ENCODE data around the gene STRIP1.
A peak's percentile ranks its signal among the peaks of the same experiment; 100 is the strongest.

Gene STRIP1

DNA sequence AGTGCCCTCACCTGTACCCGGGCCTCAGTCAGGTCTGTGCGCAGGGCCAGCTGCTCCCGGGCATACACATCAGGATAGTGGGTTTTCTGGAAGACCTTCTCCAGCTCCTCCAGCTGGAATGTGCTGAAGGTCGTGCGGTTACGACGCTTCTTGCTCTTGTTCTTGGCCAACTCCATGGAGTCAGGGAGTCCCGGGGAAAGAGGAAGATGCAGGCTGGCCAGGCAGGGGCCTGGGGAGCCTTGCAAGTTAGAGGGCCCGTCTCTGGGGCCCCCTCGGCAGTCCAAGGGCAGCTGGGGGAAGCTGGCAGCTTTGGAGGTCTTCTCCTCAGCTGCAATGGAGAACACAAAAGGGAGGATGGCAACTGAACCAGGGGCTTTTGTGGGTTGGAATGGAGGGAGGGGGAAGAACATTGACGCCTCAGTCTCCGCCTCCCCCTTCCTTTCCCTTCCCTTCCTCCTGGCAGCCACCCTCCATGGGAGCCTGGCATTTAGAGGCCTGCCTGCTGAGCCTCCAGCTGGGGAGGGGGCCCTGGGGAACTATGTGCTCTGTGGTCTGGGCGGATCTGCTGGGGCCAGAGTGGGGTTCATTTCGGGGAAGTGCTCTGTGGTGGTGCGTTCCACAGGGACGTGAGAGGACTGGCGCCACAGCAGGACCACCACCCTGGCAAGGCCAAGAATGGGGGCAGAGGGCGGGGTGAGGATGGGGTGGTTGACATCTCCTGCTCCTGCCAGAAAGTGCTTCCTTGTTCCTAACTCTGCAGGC lies 30.3 kb downstream of the STRIP1 start:
- ATAC-seq, result no peak
- no peak for TF ChIP-seq ZNF70 (CRISPR knock-in tag; IDR thresholded peaks at IDR 0.05)
- TF ChIP-seq, protein P1, sequence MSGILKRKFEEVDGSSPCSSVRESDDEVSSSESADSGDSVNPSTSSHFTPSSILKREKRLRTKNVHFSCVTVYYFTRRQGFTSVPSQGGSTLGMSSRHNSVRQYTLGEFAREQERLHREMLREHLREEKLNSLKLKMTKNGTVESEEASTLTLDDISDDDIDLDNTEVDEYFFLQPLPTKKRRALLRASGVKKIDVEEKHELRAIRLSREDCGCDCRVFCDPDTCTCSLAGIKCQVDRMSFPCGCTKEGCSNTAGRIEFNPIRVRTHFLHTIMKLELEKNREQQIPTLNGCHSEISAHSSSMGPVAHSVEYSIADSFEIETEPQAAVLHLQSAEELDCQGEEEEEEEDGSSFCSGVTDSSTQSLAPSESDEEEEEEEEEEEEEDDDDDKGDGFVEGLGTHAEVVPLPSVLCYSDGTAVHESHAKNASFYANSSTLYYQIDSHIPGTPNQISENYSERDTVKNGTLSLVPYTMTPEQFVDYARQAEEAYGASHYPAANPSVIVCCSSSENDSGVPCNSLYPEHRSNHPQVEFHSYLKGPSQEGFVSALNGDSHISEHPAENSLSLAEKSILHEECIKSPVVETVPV (CRISPR knock-in tag; IDR thresholded peaks at IDR 0.05), result no peak
- no peak for TF ChIP-seq ZFP30 (CRISPR knock-in tag; IDR thresholded peaks at IDR 0.05)
- no peak for TF ChIP-seq ISL1 (CRISPR knock-in tag; IDR thresholded peaks at IDR 0.05)
- no peak for TF ChIP-seq ZFP3 (CRISPR knock-in tag; IDR thresholded peaks at IDR 0.05)
- TF ChIP-seq SNAI2 (CRISPR knock-in tag; IDR thresholded peaks at IDR 0.05), result no peak
- TF ChIP-seq, protein P2, sequence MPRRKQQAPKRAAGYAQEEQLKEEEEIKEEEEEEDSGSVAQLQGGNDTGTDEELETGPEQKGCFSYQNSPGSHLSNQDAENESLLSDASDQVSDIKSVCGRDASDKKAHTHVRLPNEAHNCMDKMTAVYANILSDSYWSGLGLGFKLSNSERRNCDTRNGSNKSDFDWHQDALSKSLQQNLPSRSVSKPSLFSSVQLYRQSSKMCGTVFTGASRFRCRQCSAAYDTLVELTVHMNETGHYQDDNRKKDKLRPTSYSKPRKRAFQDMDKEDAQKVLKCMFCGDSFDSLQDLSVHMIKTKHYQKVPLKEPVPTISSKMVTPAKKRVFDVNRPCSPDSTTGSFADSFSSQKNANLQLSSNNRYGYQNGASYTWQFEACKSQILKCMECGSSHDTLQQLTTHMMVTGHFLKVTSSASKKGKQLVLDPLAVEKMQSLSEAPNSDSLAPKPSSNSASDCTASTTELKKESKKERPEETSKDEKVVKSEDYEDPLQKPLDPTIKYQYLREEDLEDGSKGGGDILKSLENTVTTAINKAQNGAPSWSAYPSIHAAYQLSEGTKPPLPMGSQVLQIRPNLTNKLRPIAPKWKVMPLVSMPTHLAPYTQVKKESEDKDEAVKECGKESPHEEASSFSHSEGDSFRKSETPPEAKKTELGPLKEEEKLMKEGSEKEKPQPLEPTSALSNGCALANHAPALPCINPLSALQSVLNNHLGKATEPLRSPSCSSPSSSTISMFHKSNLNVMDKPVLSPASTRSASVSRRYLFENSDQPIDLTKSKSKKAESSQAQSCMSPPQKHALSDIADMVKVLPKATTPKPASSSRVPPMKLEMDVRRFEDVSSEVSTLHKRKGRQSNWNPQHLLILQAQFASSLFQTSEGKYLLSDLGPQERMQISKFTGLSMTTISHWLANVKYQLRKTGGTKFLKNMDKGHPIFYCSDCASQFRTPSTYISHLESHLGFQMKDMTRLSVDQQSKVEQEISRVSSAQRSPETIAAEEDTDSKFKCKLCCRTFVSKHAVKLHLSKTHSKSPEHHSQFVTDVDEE (CRISPR knock-in tag; IDR thresholded peaks at IDR 0.05), result no peak
- no peak for TF ChIP-seq PPARA (CRISPR knock-in tag; IDR thresholded peaks at IDR 0.05; ENCODE audit: borderline replicate concordance)
- no peak for TF ChIP-seq ZNF8 (CRISPR knock-in tag; IDR thresholded peaks at IDR 0.05)
- TF ChIP-seq, protein P3, sequence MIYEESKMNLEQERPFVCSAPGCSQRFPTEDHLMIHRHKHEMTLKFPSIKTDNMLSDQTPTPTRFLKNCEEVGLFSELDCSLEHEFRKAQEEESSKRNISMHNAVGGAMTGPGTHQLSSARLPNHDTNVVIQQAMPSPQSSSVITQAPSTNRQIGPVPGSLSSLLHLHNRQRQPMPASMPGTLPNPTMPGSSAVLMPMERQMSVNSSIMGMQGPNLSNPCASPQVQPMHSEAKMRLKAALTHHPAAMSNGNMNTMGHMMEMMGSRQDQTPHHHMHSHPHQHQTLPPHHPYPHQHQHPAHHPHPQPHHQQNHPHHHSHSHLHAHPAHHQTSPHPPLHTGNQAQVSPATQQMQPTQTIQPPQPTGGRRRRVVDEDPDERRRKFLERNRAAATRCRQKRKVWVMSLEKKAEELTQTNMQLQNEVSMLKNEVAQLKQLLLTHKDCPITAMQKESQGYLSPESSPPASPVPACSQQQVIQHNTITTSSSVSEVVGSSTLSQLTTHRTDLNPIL (CRISPR knock-in tag; IDR thresholded peaks at IDR 0.05; ENCODE audit: low read depth), result no peak
- TF ChIP-seq ESRRG (CRISPR knock-in tag; IDR thresholded peaks at IDR 0.05), result no peak
- TF ChIP-seq TOX (CRISPR knock-in tag; IDR thresholded peaks at IDR 0.05; ENCODE audit: borderline replicate concordance), result no peak

DNA sequence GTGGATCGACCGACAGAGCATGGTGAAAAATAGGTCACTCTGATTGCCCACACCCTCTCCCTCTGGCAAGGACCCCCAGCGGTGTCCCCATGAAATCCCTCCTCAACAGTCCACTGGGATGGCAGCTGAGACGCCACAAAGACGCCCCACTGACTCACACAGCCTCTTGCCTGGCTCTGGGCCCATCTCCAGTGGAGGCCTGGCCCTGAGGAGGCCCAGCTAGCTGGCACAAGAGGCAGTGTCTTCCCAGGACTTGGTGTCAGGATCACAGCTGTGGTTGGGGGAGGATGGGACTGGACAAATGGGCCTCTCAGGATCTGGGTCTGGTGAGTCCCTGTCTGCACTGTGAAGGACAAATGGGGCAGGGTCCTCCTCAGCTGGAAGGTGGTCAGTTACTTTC lies 31.4 kb downstream of the STRIP1 start:
- TF ChIP-seq RARB (CRISPR knock-in tag; IDR thresholded peaks at IDR 0.05) (no peak), TCF4 (CRISPR knock-in tag; IDR thresholded peaks at IDR 0.05; ENCODE audit: borderline replicate concordance) (no peak), ZNF8 (CRISPR knock-in tag; IDR thresholded peaks at IDR 0.05) (no peak), ISL1 (CRISPR knock-in tag; IDR thresholded peaks at IDR 0.05) (no peak), ZFP3 (CRISPR knock-in tag; IDR thresholded peaks at IDR 0.05) (no peak), BACH2 (CRISPR knock-in tag; IDR thresholded peaks at IDR 0.05; ENCODE audit: borderline replicate concordance) (no peak), TOX (CRISPR knock-in tag; IDR thresholded peaks at IDR 0.05; ENCODE audit: borderline replicate concordance) (no peak), PPARA (CRISPR knock-in tag; IDR thresholded peaks at IDR 0.05; ENCODE audit: borderline replicate concordance) (no peak), GLIS3 (CRISPR knock-in tag; IDR thresholded peaks at IDR 0.05) (no peak), OSR1 (CRISPR knock-in tag; IDR thresholded peaks at IDR 0.05) (no peak)
- TF ChIP-seq, protein P3 (CRISPR knock-in tag; IDR thresholded peaks at IDR 0.05; ENCODE audit: low read depth), result no peak
- TF ChIP-seq, protein P1 (CRISPR knock-in tag; IDR thresholded peaks at IDR 0.05), result no peak
- TF ChIP-seq, protein P2 (CRISPR knock-in tag; IDR thresholded peaks at IDR 0.05), result no peak
- TF ChIP-seq, protein P4, sequence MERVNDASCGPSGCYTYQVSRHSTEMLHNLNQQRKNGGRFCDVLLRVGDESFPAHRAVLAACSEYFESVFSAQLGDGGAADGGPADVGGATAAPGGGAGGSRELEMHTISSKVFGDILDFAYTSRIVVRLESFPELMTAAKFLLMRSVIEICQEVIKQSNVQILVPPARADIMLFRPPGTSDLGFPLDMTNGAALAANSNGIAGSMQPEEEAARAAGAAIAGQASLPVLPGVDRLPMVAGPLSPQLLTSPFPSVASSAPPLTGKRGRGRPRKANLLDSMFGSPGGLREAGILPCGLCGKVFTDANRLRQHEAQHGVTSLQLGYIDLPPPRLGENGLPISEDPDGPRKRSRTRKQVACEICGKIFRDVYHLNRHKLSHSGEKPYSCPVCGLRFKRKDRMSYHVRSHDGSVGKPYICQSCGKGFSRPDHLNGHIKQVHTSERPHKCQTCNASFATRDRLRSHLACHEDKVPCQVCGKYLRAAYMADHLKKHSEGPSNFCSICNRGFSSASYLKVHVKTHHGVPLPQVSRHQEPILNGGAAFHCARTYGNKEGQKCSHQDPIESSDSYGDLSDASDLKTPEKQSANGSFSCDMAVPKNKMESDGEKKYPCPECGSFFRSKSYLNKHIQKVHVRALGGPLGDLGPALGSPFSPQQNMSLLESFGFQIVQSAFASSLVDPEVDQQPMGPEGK (CRISPR knock-in tag; IDR thresholded peaks at IDR 0.05; ENCODE audit: borderline replicate concordance), result no peak

More for the DNA sequence above, 31.4 kb downstream of the STRIP1 start:
- ATAC-seq, result peak; percentile 52
